HepG2 (cell line): Measurements from ENCODE around the gene ODAD4. TPM values are rescaled to one million over a fixed set of nuclear protein-coding genes. Genes with fewer than 3 reads are reported as not detected.
A peak's percentile ranks its signal among the peaks of the same experiment; 100 is the strongest.

Source experiments
- CAMTA2 ChIP-seq: sonication (generic); formaldehyde crosslinking; IDR thresholded peaks from 2 replicates; pipeline ENCODE4 v1.4.0; 2020; ENCODE audit warnings: mild to moderate bottlenecking, missing genetic modification reagents, borderline replicate concordance
- NFKB2 ChIP-seq: sonication (generic); formaldehyde crosslinking; IDR thresholded peaks from 2 replicates; pipeline ENCODE4 v1.4.0; 2020; ENCODE audit warnings: missing genetic modification reagents, borderline replicate concordance
- NR2C2 ChIP-seq: sonication (generic); formaldehyde crosslinking; IDR thresholded peaks from 2 replicates; pipeline ENCODE4 v1.4.0; 2020; ENCODE audit warnings: missing genetic modification reagents, mild to moderate bottlenecking, moderate library complexity, borderline replicate concordance
- PAF1 ChIP-seq: IDR thresholded peaks from 2 replicates; pipeline ENCODE4 v1.6.1; 2016; ENCODE audit warnings: missing genetic modification reagents, missing compliant biosample characterization
- POLR2A ChIP-seq, 2 experiments: IDR thresholded peaks; 2 replicates each; pipeline ENCODE4 v1.6.1; 2011; ENCODE audit warnings: low read depth in 2 of 2, low read length in 2 of 2, mild to moderate bottlenecking in 1 of 2, moderate library complexity in 1 of 2; ENCODE audit not compliant: insufficient read depth in 1 of 2
- POLR2AphosphoS5 ChIP-seq: IDR thresholded peaks from 2 replicates; pipeline ENCODE4 v1.6.1; 2012; ENCODE audit warnings: low read depth, low read length
- RBFOX2 ChIP-seq: fragments of 200-400 bp; formaldehyde crosslinking; IDR thresholded peaks from 2 replicates; pipeline ENCODE4 v1.6.1; 2017; ENCODE audit warnings: low read depth, mild to moderate bottlenecking, low read length
- RBM22 ChIP-seq: fragments of 200-400 bp; formaldehyde crosslinking; optimal IDR thresholded peaks from 2 replicates; pipeline ENCODE3; 2017; ENCODE audit warnings: mild to moderate bottlenecking, low read length, moderate library complexity
- SSRP1 ChIP-seq: IDR thresholded peaks from 2 replicates; pipeline ENCODE4 v1.6.1; 2016; ENCODE audit warnings: control low read depth
- ZNF569 ChIP-seq: sonication (generic); formaldehyde crosslinking; IDR thresholded peaks from 2 replicates; pipeline ENCODE4 v1.5.0; 2020; ENCODE audit warnings: mild to moderate bottlenecking, missing genetic modification reagents, moderate library complexity, borderline replicate concordance
- polyA plus RNA-seq, 8 experiments: library from polyadenylated mRNA; depleted of rRNA in 3 of 8; stranded (reverse) in 7 of 8; unstranded in 1 of 8; fragments of >200 nt; fragmentation: Illumina TruSeq in 4 of 8; extraction: Trizol in 4 of 8; gene quantifications; 2 replicates each; pipeline versions ENCODE4 v1.2.1 to v1.2.3, GENCODE V29; 2011 to 2016; ENCODE audit warnings: low read depth in 4 of 8, missing spikeins in 1 of 8, mixed read lengths in 1 of 8; ENCODE audit not compliant: insufficient read depth in 1 of 8
- total RNA-seq, 5 experiments: library from RNA; depleted of rRNA; stranded (reverse); fragments of >200 nt; fragmentation: Illumina TruSeq; extraction: Trizol; gene quantifications; 2 replicates each; pipeline ENCODE4 v1.2.3, GENCODE V29; 2016; ENCODE audit warnings: low read depth in 1 of 5
- TF ChIP-seq, protein P1 (sequence below): sonication (generic); formaldehyde crosslinking; IDR thresholded peaks from 2 replicates; pipeline ENCODE4 v1.4.0; 2020; ENCODE audit warnings: missing genetic modification reagents, borderline replicate concordance

The ODAD4 gene
- total and polyA plus RNA-seq, 2 of the 13 experiments (the other 11 are each of a cell fraction or from before 2014, with no cell fraction given) = 0.48 to 0.53 TPM

GRCh38 chr17:41970901-41971331 is 40.5 kb downstream of the ODAD4 start (continued):
- TF ChIP-seq, protein P1, sequence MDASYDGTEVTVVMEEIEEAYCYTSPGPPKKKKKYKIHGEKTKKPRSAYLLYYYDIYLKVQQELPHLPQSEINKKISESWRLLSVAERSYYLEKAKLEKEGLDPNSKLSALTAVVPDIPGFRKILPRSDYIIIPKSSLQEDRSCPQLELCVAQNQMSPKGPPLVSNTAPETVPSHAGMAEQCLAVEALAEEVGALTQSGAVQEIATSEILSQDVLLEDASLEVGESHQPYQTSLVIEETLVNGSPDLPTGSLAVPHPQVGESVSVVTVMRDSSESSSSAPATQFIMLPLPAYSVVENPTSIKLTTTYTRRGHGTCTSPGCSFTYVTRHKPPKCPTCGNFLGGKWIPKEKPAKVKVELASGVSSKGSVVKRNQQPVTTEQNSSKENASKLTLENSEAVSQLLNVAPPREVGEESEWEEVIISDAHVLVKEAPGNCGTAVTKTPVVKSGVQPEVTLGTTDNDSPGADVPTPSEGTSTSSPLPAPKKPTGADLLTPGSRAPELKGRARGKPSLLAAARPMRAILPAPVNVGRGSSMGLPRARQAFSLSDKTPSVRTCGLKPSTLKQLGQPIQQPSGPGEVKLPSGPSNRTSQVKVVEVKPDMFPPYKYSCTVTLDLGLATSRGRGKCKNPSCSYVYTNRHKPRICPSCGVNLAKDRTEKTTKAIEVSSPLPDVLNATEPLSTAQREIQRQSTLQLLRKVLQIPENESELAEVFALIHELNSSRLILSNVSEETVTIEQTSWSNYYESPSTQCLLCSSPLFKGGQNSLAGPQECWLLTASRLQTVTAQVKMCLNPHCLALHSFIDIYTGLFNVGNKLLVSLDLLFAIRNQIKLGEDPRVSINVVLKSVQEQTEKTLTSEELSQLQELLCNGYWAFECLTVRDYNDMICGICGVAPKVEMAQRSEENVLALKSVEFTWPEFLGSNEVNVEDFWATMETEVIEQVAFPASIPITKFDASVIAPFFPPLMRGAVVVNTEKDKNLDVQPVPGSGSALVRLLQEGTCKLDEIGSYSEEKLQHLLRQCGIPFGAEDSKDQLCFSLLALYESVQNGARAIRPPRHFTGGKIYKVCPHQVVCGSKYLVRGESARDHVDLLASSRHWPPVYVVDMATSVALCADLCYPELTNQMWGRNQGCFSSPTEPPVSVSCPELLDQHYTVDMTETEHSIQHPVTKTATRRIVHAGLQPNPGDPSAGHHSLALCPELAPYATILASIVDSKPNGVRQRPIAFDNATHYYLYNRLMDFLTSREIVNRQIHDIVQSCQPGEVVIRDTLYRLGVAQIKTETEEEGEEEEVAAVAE (CRISPR knock-in tag) = no peak
- TF ChIP-seq PAF1 (CRISPR knock-in tag) = peak; percentile 90; the same call in 1 of the 2 replicates
- no peak for TF ChIP-seq NFKB2
- no peak for TF ChIP-seq ZNF569 (CRISPR knock-in tag)
- TF ChIP-seq RBM22 = peak; percentile 94
- no peak for TF ChIP-seq CAMTA2 (CRISPR knock-in tag)
- TF ChIP-seq POLR2A (IDR thresholded peaks at IDR 0.05; ENCODE audit: insufficient read depth in 1 of 2, low read depth in 2 of 2, low read length in 2 of 2) = peak; percentile 43 to 49; a peak in 3 of 4 replicates
- TF ChIP-seq NR2C2 (CRISPR knock-in tag) = no peak
- peak; percentile 37; the same call in 1 of the 2 replicates for TF ChIP-seq RBFOX2
- 0 out of 2 replicates have a peak, but pooled peaks have one; percentile 45 for TF ChIP-seq SSRP1
- TF ChIP-seq POLR2AphosphoS5 = peak; percentile 22; the same call in 1 of the 2 replicates
